Trophoblast cell (in vitro differentiated cells and primary cell): ENCODE data around the gene ZNF423.

ENCODE experiments used
- DNase-seq, 2 donors: peaks; one replicate each; pipeline ENCODE4 v3.0.0-alpha.2; 2016
- H2AFZ ChIP-seq: 2 replicates; pipeline ENCODE4 v1.6.1; 2013; ENCODE audit warnings: low read length, moderate library complexity, mild to moderate bottlenecking; ENCODE audit not compliant: insufficient read depth, poor library complexity
- H2AK5ac ChIP-seq: 2 replicates; pipeline ENCODE4 v1.6.1; 2013; ENCODE audit warnings: mild to moderate bottlenecking, low read length
- H2BK120ac ChIP-seq: 2 replicates; pipeline ENCODE4 v1.6.1; 2013; ENCODE audit warnings: low read length, mild to moderate bottlenecking, moderate library complexity; ENCODE audit not compliant: insufficient read depth, poor library complexity
- H2BK12ac ChIP-seq: 2 replicates; pipeline ENCODE4 v1.6.1; 2013; ENCODE audit warnings: mild to moderate bottlenecking, low read length, moderate library complexity
- H2BK5ac ChIP-seq: 2 replicates; pipeline ENCODE4 v1.6.1; 2013; ENCODE audit warnings: low read length, low read depth, moderate library complexity, mild to moderate bottlenecking; ENCODE audit not compliant: poor library complexity
- H3K14ac ChIP-seq: 2 replicates; pipeline ENCODE4 v1.6.1; 2013; ENCODE audit warnings: mild to moderate bottlenecking, low read length
- H3K18ac ChIP-seq: 2 replicates; pipeline ENCODE4 v1.6.1; 2013; ENCODE audit warnings: mild to moderate bottlenecking, low read length
- H3K23ac ChIP-seq: 2 replicates; pipeline ENCODE4 v1.6.1; 2013; ENCODE audit warnings: low read length
- H3K27ac ChIP-seq: 2 replicates; pipeline ENCODE4 v1.5.1; 2013; ENCODE audit warnings: low read depth, mild to moderate bottlenecking, inconsistent platforms, low read length, moderate library complexity
- H3K27me3 ChIP-seq: 2 replicates; pipeline ENCODE4 v1.6.1; 2013; ENCODE audit warnings: inconsistent platforms, mild to moderate bottlenecking, low read length, moderate library complexity; ENCODE audit not compliant: insufficient read depth
- H3K36me3 ChIP-seq, 2 experiments: 1 replicate in 1 of 2; 2 replicates in 1 of 2; pipeline ENCODE4 v1.6.1; 2013; ENCODE audit warnings: low read length in 2 of 2, mild to moderate bottlenecking in 2 of 2, moderate library complexity in 1 of 2; ENCODE audit not compliant: insufficient read depth in 2 of 2, control insufficient read depth in 1 of 2
- H3K4ac ChIP-seq: 2 replicates; pipeline ENCODE4 v1.6.1; 2013; ENCODE audit warnings: low read depth, mild to moderate bottlenecking, low read length, moderate library complexity
- H3K4me1 ChIP-seq, 2 experiments: 1 replicate in 1 of 2; 2 replicates in 1 of 2; pipeline ENCODE4 v1.6.1; 2013; ENCODE audit warnings: low read length in 2 of 2, mild to moderate bottlenecking in 2 of 2, moderate library complexity in 1 of 2; ENCODE audit not compliant: insufficient read depth in 2 of 2, control insufficient read depth in 1 of 2
- H3K4me2 ChIP-seq: 2 replicates; pipeline ENCODE4 v1.6.1; 2013; ENCODE audit warnings: inconsistent platforms, mild to moderate bottlenecking, low read length, moderate library complexity
- H3K4me3 ChIP-seq: 2 replicates; pipeline ENCODE4 v1.5.1; 2013; ENCODE audit warnings: mild to moderate bottlenecking, low read depth, low read length, inconsistent platforms
- H3K79me1 ChIP-seq: one replicate; pipeline ENCODE4 v1.6.1; 2013; ENCODE audit warnings: low read length
- H3K79me2 ChIP-seq: 2 replicates; pipeline ENCODE4 v1.6.1; 2013; ENCODE audit warnings: low read length, mild to moderate bottlenecking; ENCODE audit not compliant: control insufficient read depth, insufficient read depth, poor library complexity
- H3K9ac ChIP-seq: 2 replicates; pipeline ENCODE4 v1.6.1; 2013; ENCODE audit warnings: mild to moderate bottlenecking, low read length
- H3K9me3 ChIP-seq: 2 replicates; pipeline ENCODE4 v1.6.1; 2013; ENCODE audit warnings: low read depth, mild to moderate bottlenecking, control low read depth, inconsistent platforms, low read length; ENCODE audit not compliant: insufficient read depth
- H4K12ac ChIP-seq: 2 replicates; pipeline ENCODE4 v1.6.1; 2013; ENCODE audit warnings: low read depth, mild to moderate bottlenecking, low read length, moderate library complexity
- H4K8ac ChIP-seq: 2 replicates; pipeline ENCODE4 v1.6.1; 2013; ENCODE audit warnings: low read depth, mild to moderate bottlenecking, low read length, moderate library complexity
- H4K91ac ChIP-seq: one replicate; pipeline ENCODE4 v1.6.1; 2013; ENCODE audit warnings: low read depth, mild to moderate bottlenecking, low read length, moderate library complexity
- WGBS: extraction: QIAGEN DNeasy Blood & Tissue Kit; methylation state at CpG from one replicate; pipeline ENCODE4 v1.1.7; 2013; ENCODE audit warnings: missing lambda C conversion rate; ENCODE audit not compliant: insufficient read length, insufficient coverage; ENCODE audit errors: extremely low coverage; 5-methylcytosine and 5-hydroxymethylcytosine counted together

ZNF423 gene

GRCh38 chr16:49725651-49726050 is 130.3 kb downstream of the ZNF423 start:
- Histone ChIP-seq H3K9me3 (peaks cover 7% of the 10 kb centered on the region), H2AK5ac (no peak overlapping the region)
- WGBS: no CpG with 5 or more reads among the region's 8 CpGs

DNA sequence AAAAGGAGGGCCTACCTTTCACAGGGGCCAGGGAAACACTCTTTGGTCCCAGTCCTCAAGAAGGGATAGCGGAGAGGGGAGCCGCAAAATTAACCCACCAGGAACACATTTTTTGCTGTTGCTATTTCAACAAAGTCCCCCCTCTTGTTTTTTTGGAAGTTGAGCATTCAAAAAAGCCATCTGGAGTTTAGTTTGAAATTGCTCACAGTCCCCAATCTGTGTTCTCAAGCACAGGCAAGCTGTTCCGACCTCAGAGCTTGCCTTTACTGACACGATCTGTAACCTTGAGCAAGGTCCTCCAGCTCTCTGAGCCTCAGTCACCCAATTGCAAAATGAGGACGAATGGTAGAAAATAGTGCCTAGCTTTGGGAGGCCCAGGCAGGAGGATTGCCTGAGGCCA is 131.1 kb downstream of the ZNF423 start:
- no peak overlapping the region for H3K4me3 ChIP-seq
- H3K9me3 ChIP-seq: peaks cover 6% of the 10 kb centered on the region
- no peak overlapping the region for H2AK5ac ChIP-seq
- no peaks in the 10 kb centered on the region for H3K27me3 ChIP-seq
- no CpG with 5 or more reads among the region's 5 CpGs for WGBS
- no peak overlapping the region for H3K14ac ChIP-seq
- H3K4ac ChIP-seq: no peak overlapping the region
- H3K79me2 ChIP-seq: no peaks in the 10 kb centered on the region
- no peak overlapping the region for H4K91ac ChIP-seq
- no peak overlapping the region for H3K27ac ChIP-seq
- DNase-seq: no peak
- no peak overlapping the region for H2BK5ac ChIP-seq
- H2BK120ac ChIP-seq: no peak overlapping the region
- H3K18ac ChIP-seq: no peak overlapping the region
- no peak overlapping the region for H3K4me2 ChIP-seq
- H3K9ac ChIP-seq: no peak overlapping the region
- H4K8ac ChIP-seq: no peak overlapping the region
- H4K12ac ChIP-seq: no peak overlapping the region
- H3K4me1 ChIP-seq: no peaks in the 10 kb centered on the region
- H3K36me3 ChIP-seq: peaks cover 3% of the 10 kb centered on the region in 2 experiments
- no peak overlapping the region for H2AFZ ChIP-seq
- H3K79me1 ChIP-seq: no peaks in the 10 kb centered on the region
- no peak overlapping the region for H2BK12ac ChIP-seq
- no peak overlapping the region for H3K23ac ChIP-seq

More at GRCh38 chr16:49725651-49726050, 130.3 kb downstream of the ZNF423 start:
- H3K4me2 ChIP-seq: no peak overlapping the region
- H3K23ac ChIP-seq: no peak overlapping the region
- H3K27ac ChIP-seq: no peak overlapping the region
- no peak overlapping the region for H4K12ac ChIP-seq
- H2BK5ac ChIP-seq: no peak overlapping the region
- no peaks in the 10 kb centered on the region for H3K79me1 ChIP-seq
- no peak overlapping the region for H3K18ac ChIP-seq
- H3K36me3 ChIP-seq: peaks cover 6 to 10% of the 10 kb centered on the region in 2 experiments
- no peak overlapping the region for H3K9ac ChIP-seq
- no peak overlapping the region for H3K4ac ChIP-seq
- no peak overlapping the region for H2BK12ac ChIP-seq
- no peak overlapping the region for H2BK120ac ChIP-seq
- H3K4me1 ChIP-seq: no peaks in the 10 kb centered on the region
- DNase-seq: no peak
- no peaks in the 10 kb centered on the region for H3K27me3 ChIP-seq
- H3K4me3 ChIP-seq: no peak overlapping the region
- H3K14ac ChIP-seq: no peak overlapping the region
- H4K8ac ChIP-seq: no peak overlapping the region
- no peak overlapping the region for H2AFZ ChIP-seq
- H3K79me2 ChIP-seq: no peaks in the 10 kb centered on the region
- no peak overlapping the region for H4K91ac ChIP-seq

DNA sequence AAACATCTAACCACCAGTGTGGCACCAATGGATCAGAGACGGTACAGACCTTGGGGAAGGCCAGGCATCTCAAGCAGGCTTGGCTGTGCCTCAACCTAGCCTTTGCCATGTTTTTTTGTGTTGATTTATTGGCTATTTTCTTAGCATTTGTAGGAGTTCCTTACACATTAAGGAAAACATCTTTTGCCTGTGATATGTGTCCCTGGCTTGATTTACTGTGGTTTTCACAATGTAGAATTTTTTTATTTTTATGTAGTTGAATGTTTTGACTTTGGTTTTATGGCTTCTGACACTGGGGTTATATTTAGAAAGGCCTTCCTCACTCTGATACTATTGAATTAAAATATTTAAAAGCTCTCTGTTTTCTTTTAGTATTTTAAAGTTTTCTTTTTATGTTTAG is 132.6 kb downstream of the ZNF423 start:
- Histone ChIP-seq H3K4me1 (no peaks in the 10 kb centered on the region), H4K8ac (no peak overlapping the region), H4K12ac (no peak overlapping the region), H3K27me3 (no peaks in the 10 kb centered on the region), H2AK5ac (no peak overlapping the region), H2AFZ (no peak overlapping the region), H3K18ac (no peak overlapping the region), H3K4me3 (no peak overlapping the region), H3K4me2 (no peak overlapping the region), H3K79me1 (no peaks in the 10 kb centered on the region), H2BK12ac (no peak overlapping the region), H3K4ac (no peak overlapping the region), H3K9me3 (peaks cover 6% of the 10 kb centered on the region), H3K23ac (no peak overlapping the region), H3K9ac (no peak overlapping the region), H3K36me3 (peaks cover 0 to 2% of the 10 kb centered on the region in 2 experiments), H2BK5ac (no peak overlapping the region), H2BK120ac (no peak overlapping the region), H3K14ac (no peak overlapping the region), H3K27ac (no peak overlapping the region), H4K91ac (no peak overlapping the region), H3K79me2 (no peaks in the 10 kb centered on the region)
- WGBS: no CpG with 5 or more reads among the region's 1 CpG
- no peak for DNase-seq

DNA sequence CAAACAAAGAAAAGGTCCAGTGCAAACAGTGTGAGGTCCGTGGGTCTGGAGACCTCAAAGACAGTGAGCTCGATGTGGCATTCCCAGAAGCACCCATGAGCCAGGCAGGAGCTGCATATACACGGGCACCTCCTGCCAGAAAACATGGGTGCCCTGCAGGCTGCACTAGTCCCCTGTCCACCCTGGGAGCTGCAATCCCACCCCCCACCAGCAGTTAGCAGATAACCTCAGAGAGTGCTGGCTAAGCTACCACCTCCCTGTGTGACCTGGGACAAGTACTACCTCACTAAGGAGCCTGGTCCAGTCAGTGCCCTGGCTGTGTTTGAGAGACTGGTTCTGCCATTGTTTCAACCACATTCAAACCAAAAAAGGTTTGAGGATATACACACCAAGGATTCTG is 135.7 kb downstream of the ZNF423 start:
- no peak overlapping the region for H3K18ac ChIP-seq
- DNase-seq: no peak
- no peak overlapping the region for H3K4ac ChIP-seq
- no peak overlapping the region for H4K8ac ChIP-seq
- no peaks in the 10 kb centered on the region for H3K27me3 ChIP-seq
- H2BK5ac ChIP-seq: no peak overlapping the region
- H3K4me1 ChIP-seq: peaks cover 0 to 2% of the 10 kb centered on the region in 2 experiments
- H4K12ac ChIP-seq: no peak overlapping the region
- H3K23ac ChIP-seq: no peak overlapping the region
- H3K9me3 ChIP-seq: peaks cover 7% of the 10 kb centered on the region
- no peak overlapping the region for H3K9ac ChIP-seq
- no peak overlapping the region for H2AK5ac ChIP-seq
- H4K91ac ChIP-seq: no peak overlapping the region
- no peak overlapping the region for H3K27ac ChIP-seq
- no peak overlapping the region for H3K4me3 ChIP-seq
- H3K79me2 ChIP-seq: no peaks in the 10 kb centered on the region
- no peak overlapping the region for H2BK120ac ChIP-seq
- H3K4me2 ChIP-seq: no peak overlapping the region
- H2AFZ ChIP-seq: no peak overlapping the region
- H2BK12ac ChIP-seq: no peak overlapping the region
- no peaks in the 10 kb centered on the region for H3K79me1 ChIP-seq
- no peaks in the 10 kb centered on the region for H3K36me3 ChIP-seq
- WGBS: no CpG with 5 or more reads among the region's 3 CpGs
- H3K14ac ChIP-seq: no peak overlapping the region
